HG03175 (cell line): Measurements from ENCODE around the gene MMP21.

ENCODE experiments used
- ATAC-seq: cut with Tn5 transposase; IDR thresholded peaks from one replicate; pipeline ENCODE4 v1.9.1; 2021; ENCODE audit warnings: mild to moderate bottlenecking, moderate library complexity; ENCODE audit not compliant: unreplicated experiment

Gene MMP21

GRCh38 chr10:125792342-125793300 lies 17.0 kb upstream of the MMP21 start:
- no peak for ATAC-seq

- no peak for ATAC-seq
Observed at GRCh38 chr10:125788156-125789034, 12.8 kb upstream of the MMP21 start.

- ATAC-seq = no peak
Observed at GRCh38 chr10:125785791-125786190, 10.2 kb upstream of the MMP21 start.

GRCh38 chr10:125783957-125784356 lies 8.3 kb upstream of the MMP21 start:
- ATAC-seq = peak; percentile 72

- no peak for ATAC-seq
Observed at GRCh38 chr10:125783408-125783807, 7.8 kb upstream of the MMP21 start.

- no peak for ATAC-seq
Observed at GRCh38 chr10:125782616-125783015, 7.0 kb upstream of the MMP21 start.

GRCh38 chr10:125782054-125782453 lies 6.4 kb upstream of the MMP21 start:
- no peak for ATAC-seq

GRCh38 chr10:125781374-125781773 lies 5.8 kb upstream of the MMP21 start:
- ATAC-seq = no peak

- no peak for ATAC-seq
Observed at GRCh38 chr10:125779403-125780327, 4.0 kb upstream of the MMP21 start.

- ATAC-seq = no peak
Observed at GRCh38 chr10:125778556-125778955, 2.9 kb upstream of the MMP21 start.

GRCh38 chr10:125777806-125778205 lies 2.2 kb upstream of the MMP21 start:
- ATAC-seq = no peak

- ATAC-seq = no peak
Observed at GRCh38 chr10:125774581-125775191, 935 bp downstream of the MMP21 start.

- no peak for ATAC-seq
Observed at GRCh38 chr10:125773687-125774543, 1.7 kb downstream of the MMP21 start.

- no peak for ATAC-seq
Observed at GRCh38 chr10:125772864-125773180, 2.8 kb downstream of the MMP21 start.

- no peak for ATAC-seq
Observed at GRCh38 chr10:125772112-125772863, 3.3 kb downstream of the MMP21 start.

- no peak for ATAC-seq
Observed at GRCh38 chr10:125770844-125771243, 4.8 kb downstream of the MMP21 start.

- ATAC-seq = no peak
Observed at GRCh38 chr10:125769175-125769574, 6.4 kb downstream of the MMP21 start.

GRCh38 chr10:125768219-125768855 lies 7.3 kb downstream of the MMP21 start:
- no peak for ATAC-seq
